PC-3 (cell line): ENCODE results near the gene LTBP1. TPM values are rescaled to one million over a fixed set of nuclear protein-coding genes. Genes with fewer than 3 reads are reported as not detected.

Experiments used
- ATAC-seq: fragments of 200-7000 bp; cut with Tn5 transposase; 2 replicates; pipeline ENCODE4 v1.9.1; 2020; ENCODE audit warnings: mild to moderate bottlenecking, moderate library complexity
- BruUV-seq: library from RNA; stranded (reverse); fragments of 400-500 nt; replicated peaks from 2 replicates; lab custom pipeline; 2021; lab: Mats Ljungman, UMichigan
- CTCF ChIA-PET: fragments of 300-600 bp; sonication (Branson Sonifier 250); formaldehyde crosslinking; loops from one replicate; lab custom pipeline; 2022; ENCODE audit warnings: antibody characterized with exemption; lab: Charles Lee
- POLR2A ChIA-PET: fragments of 300-600 bp; sonication (Branson Sonifier 250); formaldehyde crosslinking; loops from one replicate; lab custom pipeline; 2022; ENCODE audit warnings: antibody characterized with exemption; ENCODE audit not compliant: unreplicated experiment; lab: Charles Lee
- DNase-seq: peaks from one replicate; pipeline ENCODE4 v3.0.0-alpha.2; 2015
- H2AFZ ChIP-seq: fragments of 300-600 bp; sonication (generic); 2 replicates; pipeline ENCODE4 v1.6.0; 2016; ENCODE audit warnings: antibody characterized with exemption, low read length
- H3F3A ChIP-seq: fragments of 300-600 bp; sonication (generic); one replicate; pipeline ENCODE4 v1.6.0; 2017; ENCODE audit warnings: antibody characterized with exemption, low read length, control low read depth, mild to moderate bottlenecking; ENCODE audit not compliant: unreplicated experiment
- H3K27ac ChIP-seq: fragments of 300-600 bp; sonication (generic); 2 replicates; pipeline ENCODE4 v1.5.1; 2016; ENCODE audit warnings: mild to moderate bottlenecking, low read length
- H3K27me3 ChIP-seq: fragments of 300-600 bp; sonication (generic); 2 replicates; pipeline ENCODE4 v1.6.1; 2016; ENCODE audit warnings: low read length, mixed read lengths
- H3K36me3 ChIP-seq: fragments of 300-600 bp; sonication (generic); 2 replicates; pipeline ENCODE4 v1.6.1; 2016; ENCODE audit warnings: low read depth, mixed run types, low read length, mixed read lengths
- H3K4me1 ChIP-seq: fragments of 300-600 bp; sonication (generic); 2 replicates; pipeline ENCODE4 v1.5.1; 2016; ENCODE audit warnings: low read length; ENCODE audit not compliant: insufficient read depth
- H3K4me2 ChIP-seq: fragments of 300-600 bp; sonication (generic); 2 replicates; pipeline ENCODE4 v1.6.0; 2016; ENCODE audit warnings: low read length
- H3K4me3 ChIP-seq: fragments of 300-600 bp; sonication (generic); 2 replicates; pipeline ENCODE4 v1.5.1; 2016; ENCODE audit warnings: mild to moderate bottlenecking, low read length, mixed read lengths
- H3K79me2 ChIP-seq: fragments of 300-600 bp; sonication (generic); 2 replicates; pipeline ENCODE4 v1.6.1; 2017; ENCODE audit warnings: low read length, mixed read lengths
- H3K9ac ChIP-seq: fragments of 300-600 bp; sonication (generic); 2 replicates; pipeline ENCODE4 v1.6.0; 2016; ENCODE audit warnings: mild to moderate bottlenecking, low read length
- H3K9me2 ChIP-seq: fragments of 300-600 bp; sonication (generic); replicated peaks from 2 replicates; pipeline ENCODE4 v1.6.1; 2016; ENCODE audit warnings: mixed run types, low read length, mixed read lengths
- H3K9me3 ChIP-seq: fragments of 300-600 bp; sonication (generic); 2 replicates; pipeline ENCODE4 v1.6.1; 2016; ENCODE audit warnings: low read length, mixed read lengths
- H4K20me1 ChIP-seq: fragments of 300-600 bp; sonication (generic); 2 replicates; pipeline ENCODE4 v1.6.1; 2016; ENCODE audit warnings: low read length, mixed read lengths
- CTCF ChIP-seq: fragments of 300-600 bp; sonication (generic); conservative IDR thresholded peaks from 2 replicates; pipeline ENCODE4 v1.5.1; 2017; ENCODE audit warnings: antibody characterized with exemption, low read depth, mild to moderate bottlenecking, low read length
- EZH2 ChIP-seq: fragments of 300-600 bp; sonication (generic); IDR thresholded peaks from one replicate; pipeline ENCODE4 v1.6.1; 2017; ENCODE audit warnings: antibody characterized with exemption, mild to moderate bottlenecking, low read length; ENCODE audit not compliant: unreplicated experiment
- EZH2phosphoT487 ChIP-seq: fragments of 300-600 bp; sonication (generic); IDR thresholded peaks from 2 replicates; pipeline ENCODE4 v1.6.1; 2018; ENCODE audit warnings: mild to moderate bottlenecking, antibody characterized with exemption, low read length, borderline replicate concordance
- intact Hi-C: fragments of 100-400 bp; cut with micrococcal nuclease; formaldehyde crosslinking; loops from 2 replicates; pipeline ENCODE4 v1.9.0; 2023
- total RNA-seq: library from RNA; depleted of rRNA; stranded (reverse); fragments of >200 nt; gene quantifications from 2 replicates; pipeline ENCODE4 v1.2.3, GENCODE V29; 2014

LTBP1 gene
- total RNA-seq, 1 experiment from 2014 or later: 45.9 TPM

DNA sequence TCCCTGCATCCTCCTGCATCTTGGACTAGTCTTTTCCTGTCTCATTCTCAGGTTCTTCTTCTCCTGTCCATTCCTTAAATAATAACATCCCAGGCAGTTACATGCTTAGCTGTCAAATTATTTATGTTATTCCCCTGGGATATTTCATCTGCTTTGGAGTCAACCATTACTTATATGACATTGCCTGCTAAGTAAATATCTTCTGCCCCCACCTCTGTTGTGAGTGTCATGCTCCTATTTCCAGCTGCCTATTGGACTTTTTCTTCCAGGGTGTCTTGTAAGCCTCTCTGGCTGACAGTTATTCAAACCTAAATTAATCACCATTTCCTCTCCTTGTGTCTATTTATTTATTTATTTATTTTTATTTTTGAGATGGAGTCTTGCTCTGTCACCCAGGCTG is 405.0 kb downstream of the LTBP1 start:
- H4K20me1 ChIP-seq: no peaks in the 10 kb centered on the region
- no peak overlapping the region for H3K4me2 ChIP-seq
- H3K27me3 ChIP-seq: no peaks in the 10 kb centered on the region
- no peaks in the 10 kb centered on the region for H3K79me2 ChIP-seq
- no peak overlapping the region for H3K27ac ChIP-seq
- H3K4me3 ChIP-seq: no peak overlapping the region
- intact Hi-C loops: loop anchor here (10.0 kb wide), 1 partner anchor 57 kb away; no protein-coding TSS in a partner anchor
- POLR2A ChIA-PET: no interaction called here
- ATAC-seq: no peak
- peaks cover 5% of the 10 kb centered on the region for H3F3A ChIP-seq
- no peaks in the 10 kb centered on the region for H3K9me2 ChIP-seq
- H3K4me1 ChIP-seq: peaks cover 16% of the 10 kb centered on the region
- H3K9me3 ChIP-seq: peaks cover 13% of the 10 kb centered on the region; the same call in 1 of the 2 replicates
- H3K9ac ChIP-seq: no peak overlapping the region
- CTCF ChIA-PET: no interaction called here
- no peak for DNase-seq
- H2AFZ ChIP-seq: no peak overlapping the region
- H3K36me3 ChIP-seq: peaks cover 21% of the 10 kb centered on the region
- TF ChIP-seq EZH2 (no peak), CTCF (no peak), EZH2phosphoT487 (no peak)
- no TSS peak for BruUV-seq

GRCh38 chr2:33354981-33355380 is 408.2 kb downstream of the LTBP1 start:
- intact Hi-C loops: loop anchor here (10.0 kb wide), 1 partner anchor 60 kb away; no protein-coding TSS in a partner anchor
- H3K36me3 ChIP-seq: peaks cover 14% of the 10 kb centered on the region
- peak overlapping the region; percentile 90 for H3K27ac ChIP-seq
- H3K9me2 ChIP-seq: no peaks in the 10 kb centered on the region
- peaks cover 17% of the 10 kb centered on the region; the same call in 1 of the 2 replicates for H3K9me3 ChIP-seq
- CTCF ChIA-PET: no interaction called here
- H3K4me2 ChIP-seq: peak overlapping the region; percentile 60
- H4K20me1 ChIP-seq: no peaks in the 10 kb centered on the region
- TF ChIP-seq EZH2phosphoT487: no peak
- no peak for TF ChIP-seq CTCF
- no peak for TF ChIP-seq EZH2
- peaks cover 16% of the 10 kb centered on the region for H3K4me1 ChIP-seq
- DNase-seq (peak; percentile 85), ATAC-seq (peak; percentile 95)
- peak overlapping the region; percentile 77 for H3K9ac ChIP-seq
- no TSS peak for BruUV-seq
- H3K27me3 ChIP-seq: no peaks in the 10 kb centered on the region
- H3F3A ChIP-seq: peaks cover 5% of the 10 kb centered on the region
- POLR2A ChIA-PET: no interaction called here
- peak overlapping the region; percentile 62; the same call in 1 of the 2 replicates for H2AFZ ChIP-seq
- H3K79me2 ChIP-seq: no peaks in the 10 kb centered on the region
- no peak overlapping the region for H3K4me3 ChIP-seq

DNA sequence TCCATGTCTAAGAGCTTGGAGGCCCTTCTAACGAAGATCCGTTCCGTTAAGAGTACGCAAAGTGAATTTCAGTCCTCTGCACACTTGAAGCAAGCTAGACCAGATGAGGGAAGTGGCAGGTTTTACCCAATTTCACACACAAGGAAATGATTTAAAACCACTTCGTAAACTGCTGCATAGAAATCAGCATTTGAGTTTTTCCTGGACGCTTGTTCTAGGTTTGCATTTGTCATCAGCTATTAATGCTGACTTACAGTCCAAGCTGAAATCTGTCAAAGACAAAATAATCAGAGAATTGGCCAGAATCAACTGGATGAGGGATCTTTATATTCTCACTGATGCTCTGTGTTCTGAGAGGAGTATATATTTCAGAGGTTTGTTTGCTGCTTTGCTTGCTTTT is 412.1 kb downstream of the LTBP1 start:
- H3K9me3 ChIP-seq: peaks cover 17% of the 10 kb centered on the region; the same call in 1 of the 2 replicates
- H3K27ac ChIP-seq: no peak overlapping the region
- H3K9ac ChIP-seq: no peak overlapping the region
- H3K79me2 ChIP-seq: no peaks in the 10 kb centered on the region
- TF ChIP-seq EZH2phosphoT487: no peak
- H4K20me1 ChIP-seq: no peaks in the 10 kb centered on the region
- DNase-seq (no peak), ATAC-seq (no peak)
- no TSS peak for BruUV-seq
- ChIA-PET CTCF (no interaction called here), POLR2A (no interaction called here)
- H3K36me3 ChIP-seq: peaks cover 14% of the 10 kb centered on the region
- H3K4me2 ChIP-seq: no peak overlapping the region
- peaks cover 5% of the 10 kb centered on the region for H3F3A ChIP-seq
- no peaks in the 10 kb centered on the region for H3K9me2 ChIP-seq
- no peak overlapping the region for H3K4me3 ChIP-seq
- intact Hi-C loops: loop anchor here (10.0 kb wide), 1 partner anchor 64 kb away; no protein-coding TSS in a partner anchor
- no peaks in the 10 kb centered on the region for H3K27me3 ChIP-seq
- peaks cover 23% of the 10 kb centered on the region for H3K4me1 ChIP-seq
- H2AFZ ChIP-seq: no peak overlapping the region
